PFSK-1 (cell line): ENCODE measurements around the gene TTBK1.

Experiments used
- FOXP2 ChIP-seq: optimal IDR thresholded peaks from 2 replicates; pipeline ENCODE3; 2011; ENCODE audit warnings: borderline replicate concordance, control low read depth, inconsistent platforms; ENCODE audit not compliant: insufficient read depth; ENCODE audit errors: extremely low read length, extremely low read depth
- POLR2AphosphoS5 ChIP-seq: IDR thresholded peaks from 2 replicates; pipeline ENCODE4 v1.6.1; 2012; ENCODE audit warnings: low read depth, mild to moderate bottlenecking, control low read depth, low read length, moderate library complexity
- REST ChIP-seq, 2 experiments: IDR thresholded peaks; 2 replicates each; pipeline versions ENCODE4 v1.6.1 to v1.8.0; 2011 to 2012; ENCODE audit warnings: low read depth in 2 of 2, low read length in 2 of 2, control low read depth in 1 of 2, inconsistent platforms in 1 of 2, mild to moderate bottlenecking in 1 of 2, moderate library complexity in 1 of 2; ENCODE audit not compliant: insufficient read depth in 1 of 2
- SIN3A ChIP-seq: IDR thresholded peaks from 2 replicates; pipeline ENCODE4 v1.6.1; 2012; ENCODE audit warnings: mild to moderate bottlenecking, low read length, moderate library complexity, borderline replicate concordance; ENCODE audit not compliant: insufficient read depth
- TAF1 ChIP-seq: IDR thresholded peaks from 2 replicates; pipeline ENCODE4 v1.6.1; 2012; ENCODE audit warnings: low read length, control low read depth, borderline replicate concordance; ENCODE audit not compliant: insufficient read depth

The TTBK1 gene

DNA sequence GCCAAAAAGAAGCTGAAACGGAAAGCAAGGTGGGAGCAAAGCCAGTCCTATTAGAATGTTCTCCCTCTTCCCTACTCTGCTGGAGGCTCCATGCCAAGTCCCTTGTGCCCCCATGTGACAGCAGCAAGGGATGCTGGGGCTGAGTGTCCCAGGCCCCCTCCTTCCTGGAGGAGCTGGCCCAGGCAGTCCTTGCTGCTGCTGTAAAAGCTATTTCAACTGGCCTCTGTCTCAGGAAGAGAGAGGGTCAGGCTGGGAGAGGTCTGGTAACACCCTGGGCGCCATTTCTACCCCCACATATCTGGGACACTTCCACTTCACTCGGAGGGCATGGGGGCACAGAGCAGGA is 25.0 kb downstream of the TTBK1 start:
- TF ChIP-seq POLR2AphosphoS5 (no peak), REST (IDR thresholded peaks at IDR 0.05; ENCODE audit: insufficient read depth in 1 of 2, low read depth in 2 of 2, low read length in 2 of 2) (no peak), TAF1 (no peak), SIN3A (no peak), FOXP2 (no peak)

DNA sequence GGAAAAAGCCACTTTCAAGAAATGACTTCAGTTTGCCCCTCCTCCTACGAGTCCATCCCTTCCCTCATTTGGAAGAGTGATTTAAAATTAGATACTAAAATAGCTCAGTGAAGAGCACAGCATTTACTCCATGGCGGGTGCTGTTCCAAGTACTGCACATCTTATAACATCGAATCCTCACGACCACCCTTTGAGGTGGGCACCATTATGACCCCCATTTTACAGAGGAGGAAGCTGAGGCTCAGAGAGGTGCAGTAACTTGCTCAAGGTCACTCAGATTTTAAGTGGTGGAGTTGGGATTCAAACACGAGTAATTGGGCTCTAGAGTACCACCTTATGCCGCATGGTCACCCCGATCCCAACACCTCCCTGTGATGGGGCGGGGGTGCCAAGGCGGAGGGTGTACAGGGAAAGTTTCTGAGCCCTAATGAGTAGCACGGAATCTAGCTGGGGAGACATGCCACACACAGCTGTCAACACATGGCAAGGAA is 25.5 kb downstream of the TTBK1 start:
- TF ChIP-seq POLR2AphosphoS5 (no peak), REST (IDR thresholded peaks at IDR 0.05; ENCODE audit: insufficient read depth in 1 of 2, low read depth in 2 of 2, low read length in 2 of 2) (no peak)

DNA sequence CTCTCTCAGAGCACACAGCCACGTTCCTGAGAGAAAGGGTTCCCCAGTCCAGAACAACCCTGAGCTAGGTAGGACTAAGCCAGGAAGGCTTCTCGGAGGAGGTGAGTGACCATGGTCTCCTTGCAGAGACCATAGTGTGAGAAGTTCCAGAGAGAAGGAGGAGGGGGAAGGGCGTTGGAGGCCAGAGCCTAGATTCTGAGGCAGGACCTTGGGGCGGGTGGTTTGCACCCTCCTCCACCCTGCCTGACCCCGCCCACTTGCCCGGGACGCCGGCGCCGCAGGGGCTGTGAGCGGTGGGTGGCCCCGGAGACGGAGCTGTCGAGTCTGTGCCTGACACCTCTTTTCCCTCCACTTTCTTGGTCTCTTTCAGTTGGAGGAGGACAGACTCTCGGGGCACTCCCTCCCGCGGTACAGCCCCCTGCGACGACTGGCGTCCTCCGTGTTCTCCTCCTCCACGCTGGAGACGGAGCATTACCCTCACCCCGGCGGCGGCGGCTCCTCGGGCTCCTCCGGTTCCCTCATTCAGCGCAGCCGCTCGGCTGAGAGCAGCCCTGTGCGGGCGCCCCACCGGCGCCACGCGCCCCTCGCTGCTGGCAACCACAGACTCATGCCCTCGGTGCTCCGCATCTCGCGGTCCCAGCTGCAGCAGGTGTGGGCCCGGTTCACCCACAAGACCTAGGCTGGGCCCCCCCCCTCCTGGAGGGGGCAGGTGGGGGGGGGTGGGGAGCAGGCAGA is 26.2 kb downstream of the TTBK1 start:
- TF ChIP-seq TAF1, result no peak
- TF ChIP-seq POLR2AphosphoS5, result no peak

DNA sequence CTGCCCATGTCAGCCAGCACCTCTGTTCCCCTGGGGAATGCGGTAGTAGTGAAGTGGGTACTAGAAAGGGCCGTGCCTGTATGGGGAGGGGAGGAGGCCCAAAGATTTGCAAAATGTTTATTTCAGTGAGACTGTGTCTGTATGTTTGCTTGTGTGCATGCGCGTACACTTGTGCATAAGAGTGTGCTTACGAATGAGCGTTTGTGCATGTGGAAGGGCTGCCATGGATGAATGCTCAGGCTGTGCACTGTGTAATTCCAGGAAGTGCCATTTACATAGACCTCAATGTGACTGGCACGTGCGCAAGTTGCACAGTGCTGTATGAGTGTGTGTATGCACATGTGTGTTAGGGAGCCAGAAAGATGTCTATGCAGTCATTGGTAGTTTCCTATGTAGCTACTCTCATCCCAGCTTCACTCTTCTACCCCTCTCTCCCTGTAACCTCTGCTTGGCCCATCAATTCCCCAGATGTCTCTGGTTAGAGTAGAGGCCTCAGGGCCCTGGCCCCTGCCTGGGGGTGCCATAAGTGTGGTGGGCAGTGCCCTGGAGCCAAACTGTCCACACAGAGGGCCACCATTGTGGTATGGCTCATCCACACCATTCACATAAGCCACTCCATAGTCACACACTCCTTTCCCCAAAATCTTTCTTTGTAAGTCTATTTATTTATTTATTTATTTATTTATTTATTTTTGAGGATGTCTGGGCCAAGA is 28.0 kb downstream of the TTBK1 start:
- no peak for TF ChIP-seq REST (IDR thresholded peaks at IDR 0.05; ENCODE audit: insufficient read depth in 1 of 2, low read depth in 2 of 2, low read length in 2 of 2)
- no peak for TF ChIP-seq POLR2AphosphoS5
- TF ChIP-seq SIN3A, result no peak
- no peak for TF ChIP-seq TAF1
- no peak for TF ChIP-seq FOXP2

DNA sequence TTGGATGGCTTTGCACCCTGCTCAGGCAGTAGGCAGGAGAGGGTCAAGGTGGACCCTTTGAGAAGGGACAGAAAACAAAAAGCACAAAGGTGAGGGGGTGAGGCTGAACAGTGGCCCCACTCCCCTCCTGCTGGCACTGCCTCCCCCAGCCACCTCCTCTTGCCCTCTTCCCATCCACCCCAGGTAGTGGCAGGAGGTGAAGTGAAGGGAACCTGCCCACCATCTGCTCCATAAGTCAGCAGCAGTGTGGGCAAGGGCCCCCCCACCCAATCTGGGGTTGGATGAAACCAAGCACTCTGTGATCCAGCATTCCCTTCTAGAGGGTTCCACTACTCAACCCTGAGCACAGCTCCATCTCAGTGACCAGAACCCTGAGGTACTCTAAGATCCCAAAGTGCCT is 28.7 kb downstream of the TTBK1 start:
- TF ChIP-seq TAF1 (no peak), FOXP2 (no peak), REST (IDR thresholded peaks at IDR 0.05; ENCODE audit: insufficient read depth in 1 of 2, low read depth in 2 of 2, low read length in 2 of 2) (no peak), POLR2AphosphoS5 (no peak), SIN3A (no peak)
